ENCODE data around the gene TNFRSF18.

TNFRSF18 gene

DNA sequence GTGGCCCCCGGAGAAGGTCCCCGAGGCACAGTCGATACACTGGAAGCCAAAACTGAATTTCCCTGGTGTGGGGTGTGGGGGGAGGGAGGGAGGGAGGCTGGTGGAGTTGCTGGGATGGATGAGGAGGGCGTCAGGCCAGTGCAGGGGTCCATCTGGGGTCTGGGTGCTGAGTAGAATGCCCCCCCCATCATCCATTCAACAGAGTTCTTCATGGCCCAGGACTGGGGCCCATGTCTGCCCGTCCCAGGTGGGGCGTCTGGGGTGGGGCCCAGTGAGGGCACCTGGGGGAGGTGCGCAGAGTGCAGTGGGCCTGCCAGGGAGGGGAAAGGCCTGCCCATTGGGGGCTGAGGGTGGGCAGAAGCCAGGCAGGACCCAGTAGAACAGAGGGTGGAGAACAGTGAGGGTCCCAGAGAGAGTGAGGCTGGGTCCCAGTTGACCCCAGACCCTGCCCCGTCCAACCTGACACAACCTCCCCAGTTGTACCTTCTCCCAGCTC is 1.9 kb downstream of the TNFRSF18 start:
- TF ChIP-seq GABPA (IDR thresholded peaks at IDR 0.05; ENCODE audit: low read depth) (no peak), SPI1 (IDR thresholded peaks at IDR 0.05; ENCODE audit: borderline replicate concordance, low read depth) (no peak), POLR2AphosphoS5 (IDR thresholded peaks at IDR 0.05; ENCODE audit: low read depth) (no peak)
- TF ChIP-seq, protein P1, sequence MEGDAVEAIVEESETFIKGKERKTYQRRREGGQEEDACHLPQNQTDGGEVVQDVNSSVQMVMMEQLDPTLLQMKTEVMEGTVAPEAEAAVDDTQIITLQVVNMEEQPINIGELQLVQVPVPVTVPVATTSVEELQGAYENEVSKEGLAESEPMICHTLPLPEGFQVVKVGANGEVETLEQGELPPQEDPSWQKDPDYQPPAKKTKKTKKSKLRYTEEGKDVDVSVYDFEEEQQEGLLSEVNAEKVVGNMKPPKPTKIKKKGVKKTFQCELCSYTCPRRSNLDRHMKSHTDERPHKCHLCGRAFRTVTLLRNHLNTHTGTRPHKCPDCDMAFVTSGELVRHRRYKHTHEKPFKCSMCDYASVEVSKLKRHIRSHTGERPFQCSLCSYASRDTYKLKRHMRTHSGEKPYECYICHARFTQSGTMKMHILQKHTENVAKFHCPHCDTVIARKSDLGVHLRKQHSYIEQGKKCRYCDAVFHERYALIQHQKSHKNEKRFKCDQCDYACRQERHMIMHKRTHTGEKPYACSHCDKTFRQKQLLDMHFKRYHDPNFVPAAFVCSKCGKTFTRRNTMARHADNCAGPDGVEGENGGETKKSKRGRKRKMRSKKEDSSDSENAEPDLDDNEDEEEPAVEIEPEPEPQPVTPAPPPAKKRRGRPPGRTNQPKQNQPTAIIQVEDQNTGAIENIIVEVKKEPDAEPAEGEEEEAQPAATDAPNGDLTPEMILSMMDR (IDR thresholded peaks at IDR 0.05; ENCODE audit: insufficient read depth, low read length), result no peak
- TF ChIP-seq, protein P2, sequence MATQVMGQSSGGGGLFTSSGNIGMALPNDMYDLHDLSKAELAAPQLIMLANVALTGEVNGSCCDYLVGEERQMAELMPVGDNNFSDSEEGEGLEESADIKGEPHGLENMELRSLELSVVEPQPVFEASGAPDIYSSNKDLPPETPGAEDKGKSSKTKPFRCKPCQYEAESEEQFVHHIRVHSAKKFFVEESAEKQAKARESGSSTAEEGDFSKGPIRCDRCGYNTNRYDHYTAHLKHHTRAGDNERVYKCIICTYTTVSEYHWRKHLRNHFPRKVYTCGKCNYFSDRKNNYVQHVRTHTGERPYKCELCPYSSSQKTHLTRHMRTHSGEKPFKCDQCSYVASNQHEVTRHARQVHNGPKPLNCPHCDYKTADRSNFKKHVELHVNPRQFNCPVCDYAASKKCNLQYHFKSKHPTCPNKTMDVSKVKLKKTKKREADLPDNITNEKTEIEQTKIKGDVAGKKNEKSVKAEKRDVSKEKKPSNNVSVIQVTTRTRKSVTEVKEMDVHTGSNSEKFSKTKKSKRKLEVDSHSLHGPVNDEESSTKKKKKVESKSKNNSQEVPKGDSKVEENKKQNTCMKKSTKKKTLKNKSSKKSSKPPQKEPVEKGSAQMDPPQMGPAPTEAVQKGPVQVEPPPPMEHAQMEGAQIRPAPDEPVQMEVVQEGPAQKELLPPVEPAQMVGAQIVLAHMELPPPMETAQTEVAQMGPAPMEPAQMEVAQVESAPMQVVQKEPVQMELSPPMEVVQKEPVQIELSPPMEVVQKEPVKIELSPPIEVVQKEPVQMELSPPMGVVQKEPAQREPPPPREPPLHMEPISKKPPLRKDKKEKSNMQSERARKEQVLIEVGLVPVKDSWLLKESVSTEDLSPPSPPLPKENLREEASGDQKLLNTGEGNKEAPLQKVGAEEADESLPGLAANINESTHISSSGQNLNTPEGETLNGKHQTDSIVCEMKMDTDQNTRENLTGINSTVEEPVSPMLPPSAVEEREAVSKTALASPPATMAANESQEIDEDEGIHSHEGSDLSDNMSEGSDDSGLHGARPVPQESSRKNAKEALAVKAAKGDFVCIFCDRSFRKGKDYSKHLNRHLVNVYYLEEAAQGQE (IDR thresholded peaks at IDR 0.05; ENCODE audit: insufficient replicate concordance, low read depth), result no peak
- Histone ChIP-seq H3K27ac (replicated peaks) (no peak overlapping the region), H3K27me3 (ENCODE audit: insufficient read depth, poor library complexity, severe bottlenecking) (peaks cover 62% of the 10 kb centered on the region), H3K4me3 (replicated peaks; ENCODE audit: insufficient read depth, low read length) (no peak overlapping the region)
- DNase-seq (ENCODE audit: low read depth in 1 of 2, low spot score in 1 of 2), result no peak

DNA sequence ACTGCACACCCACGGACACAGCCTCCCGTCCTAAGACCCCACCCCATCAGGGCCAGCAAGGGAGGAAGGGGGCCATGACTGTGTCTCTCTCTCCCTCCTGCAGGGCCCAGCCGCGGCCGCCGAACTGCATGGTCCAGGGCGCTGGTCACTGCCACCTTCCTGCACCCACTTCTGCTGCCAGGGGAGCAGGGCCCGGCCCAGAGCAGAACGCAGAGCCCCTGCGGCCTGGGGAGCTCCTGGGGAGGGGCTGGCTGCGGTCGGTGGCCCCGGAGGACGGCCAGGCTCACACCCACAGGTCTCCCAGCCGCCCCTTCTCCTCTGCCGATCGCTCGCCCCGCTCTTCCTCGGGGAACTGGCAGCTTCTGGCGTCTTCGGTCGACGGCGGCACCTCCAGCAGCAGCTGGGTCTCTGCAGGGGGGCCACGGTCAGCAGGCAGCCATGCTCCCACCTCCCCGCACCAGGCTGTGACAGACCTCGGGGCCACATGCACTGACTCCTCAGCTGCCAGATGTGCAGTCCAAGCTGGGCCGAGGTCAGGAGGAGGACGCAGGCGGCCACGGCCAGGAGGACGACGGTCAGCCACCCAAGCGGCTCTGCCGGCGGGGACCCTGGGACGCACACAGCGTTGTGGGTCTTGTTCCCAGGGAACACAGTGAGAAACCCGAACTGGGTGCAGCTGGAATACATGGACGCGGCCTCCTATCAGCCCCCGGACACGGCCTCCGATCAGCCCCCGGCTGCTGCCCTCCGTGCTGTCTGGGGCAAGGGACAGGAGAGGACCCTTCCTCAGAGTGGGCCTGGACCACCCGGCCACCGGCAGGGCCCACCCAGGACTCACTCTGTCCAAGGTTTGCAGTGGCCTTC is 2.6 kb downstream of the TNFRSF18 start:
- DNase-seq (ENCODE audit: low read depth in 1 of 2, low spot score in 1 of 2), result no peak
- TF ChIP-seq, protein P2 (IDR thresholded peaks at IDR 0.05; ENCODE audit: insufficient replicate concordance, low read depth), result no peak
- TF ChIP-seq, protein P1 (IDR thresholded peaks at IDR 0.05; ENCODE audit: insufficient read depth, low read length), result no peak
- TF ChIP-seq GABPA (IDR thresholded peaks at IDR 0.05; ENCODE audit: low read depth) (no peak), SPI1 (IDR thresholded peaks at IDR 0.05; ENCODE audit: borderline replicate concordance, low read depth) (no peak), POLR2AphosphoS5 (IDR thresholded peaks at IDR 0.05; ENCODE audit: low read depth) (no peak)
- H3K27ac ChIP-seq (replicated peaks), result no peak overlapping the region
- no peak overlapping the region for H3K4me3 ChIP-seq (replicated peaks; ENCODE audit: insufficient read depth, low read length)
- H3K27me3 ChIP-seq (ENCODE audit: insufficient read depth, poor library complexity, severe bottlenecking), result peaks cover 66% of the 10 kb centered on the region

DNA sequence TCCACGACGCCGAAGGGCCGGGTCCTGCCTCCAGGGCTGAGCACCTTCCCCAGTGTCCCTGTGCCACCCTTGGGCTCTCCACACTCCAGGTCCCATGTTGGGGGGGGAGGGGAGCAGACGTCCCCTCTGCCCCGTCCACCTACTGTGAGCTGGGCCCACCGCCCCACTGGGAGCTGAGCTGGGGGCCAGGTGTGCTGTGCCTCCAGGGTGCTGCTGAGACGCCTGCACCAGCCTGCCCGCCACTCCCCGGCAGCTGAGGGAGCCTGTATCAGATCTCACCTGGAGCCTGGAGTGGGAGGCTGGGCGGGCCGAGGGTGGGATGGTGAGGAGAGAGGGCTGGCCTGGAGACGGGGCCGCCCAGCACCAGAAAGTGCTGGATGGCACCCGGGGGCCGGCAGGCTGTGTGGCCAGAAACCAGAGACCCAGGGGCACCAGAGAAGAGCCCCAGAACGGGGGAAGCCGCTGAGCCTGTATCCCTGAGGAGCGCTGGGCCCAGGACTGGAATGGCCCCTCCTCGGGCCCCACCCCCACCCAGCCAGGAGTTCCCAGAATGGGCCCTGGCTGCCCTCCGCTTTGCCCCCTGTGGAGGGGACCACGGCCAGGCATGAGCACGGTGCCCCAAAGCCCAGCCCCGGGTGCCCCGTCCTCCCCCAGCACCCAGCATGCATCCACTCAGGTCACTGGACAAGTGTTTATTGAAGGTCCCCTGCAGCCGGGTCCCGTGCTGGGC is 3.4 kb downstream of the TNFRSF18 start:
- no peak overlapping the region for H3K4me3 ChIP-seq (replicated peaks; ENCODE audit: insufficient read depth, low read length)
- H3K27ac ChIP-seq (replicated peaks), result no peak overlapping the region
- peaks cover 61% of the 10 kb centered on the region for H3K27me3 ChIP-seq (ENCODE audit: insufficient read depth, poor library complexity, severe bottlenecking)
- TF ChIP-seq SPI1 (IDR thresholded peaks at IDR 0.05; ENCODE audit: borderline replicate concordance, low read depth), result no peak
- TF ChIP-seq, protein P1 (IDR thresholded peaks at IDR 0.05; ENCODE audit: insufficient read depth, low read length), result no peak
- TF ChIP-seq POLR2AphosphoS5 (IDR thresholded peaks at IDR 0.05; ENCODE audit: low read depth), result no peak
- TF ChIP-seq, protein P2 (IDR thresholded peaks at IDR 0.05; ENCODE audit: insufficient replicate concordance, low read depth), result no peak
- TF ChIP-seq GABPA (IDR thresholded peaks at IDR 0.05; ENCODE audit: low read depth), result no peak
- DNase-seq (ENCODE audit: low read depth in 1 of 2, low spot score in 1 of 2), result no peak
